Transverse colon (tissue), 4 donors: ENCODE results near the gene LRRFIP2. TPM values are rescaled to one million over a fixed set of nuclear protein-coding genes. Genes with fewer than 3 reads are reported as not detected.
A peak's percentile ranks its signal among the peaks of the same experiment; 100 is the strongest.

Source experiments
- DNase-seq: peaks from one replicate; pipeline ENCODE4 v3.0.0-alpha.2; 2019
- H3K27ac ChIP-seq, 4 donors: fragments of 200-600 bp; sonication (generic); 2 replicates each; pipeline ENCODE4 v1.5.1; 2016 to 2018; ENCODE audit warnings: inconsistent platforms in 4 of 4
- H3K27me3 ChIP-seq: fragments of 200-600 bp; sonication (generic); 2 replicates; pipeline ENCODE4 v1.5.1; 2017; ENCODE audit warnings: inconsistent platforms
- H3K36me3 ChIP-seq, 4 donors: fragments of 200-600 bp; sonication (generic); 2 replicates each; pipeline ENCODE4 v1.5.1; 2017 to 2019; ENCODE audit warnings: inconsistent platforms in 4 of 4
- H3K4me1 ChIP-seq, 4 donors: fragments of 200-600 bp; sonication (generic); 2 replicates each; pipeline ENCODE4 v1.5.1; 2017 to 2020; ENCODE audit warnings: inconsistent platforms in 4 of 4
- H3K4me3 ChIP-seq, 4 donors: fragments of 200-600 bp; sonication (generic); 1 replicate in 1 of 4; 2 replicates in 3 of 4; pipeline versions ENCODE4 v1.5.1 to v1.6.1; 2017 to 2019; ENCODE audit warnings: inconsistent platforms in 4 of 4
- H3K9me3 ChIP-seq, 2 donors: fragments of 200-600 bp; sonication (generic); 2 replicates each; pipeline ENCODE4 v1.5.1; 2017 to 2019; ENCODE audit warnings: inconsistent platforms in 2 of 2
- CTCF ChIP-seq, 5 experiments: fragments of 200-600 bp in 3 of 5; fragments of 450-650 bp in 2 of 5; sonication (generic) in 3 of 5; IDR thresholded peaks; 1 replicate in 2 of 5; 2 replicates in 3 of 5; pipeline ENCODE4 v1.5.1; 2016 to 2017; ENCODE audit warnings: antibody characterized with exemption in 5 of 5, inconsistent platforms in 3 of 5, mild to moderate bottlenecking in 2 of 5, moderate library complexity in 1 of 5
- EP300 ChIP-seq: sonication (generic); formaldehyde crosslinking; IDR thresholded peaks from one replicate; pipeline ENCODE4 v1.6.1; 2017; ENCODE audit warnings: antibody characterized with exemption, low read depth
- POLR2A ChIP-seq: fragments of 450-650 bp; IDR thresholded peaks from one replicate; pipeline ENCODE4 v1.6.1; 2016; ENCODE audit warnings: antibody characterized with exemption, mild to moderate bottlenecking, moderate library complexity
- POLR2AphosphoS5 ChIP-seq, 3 donors: sonication (generic); formaldehyde crosslinking; IDR thresholded peaks; one replicate each; pipeline ENCODE4 v1.6.1; 2016; ENCODE audit warnings: antibody characterized with exemption in 3 of 3
- WGBS, 2 donors: methylation state at CpG; one replicate each; pipeline ENCODE4 v1.1.5; 2018; ENCODE audit warnings: low coverage in 1 of 2; 5-methylcytosine and 5-hydroxymethylcytosine counted together
- in situ Hi-C, 4 donors: fragments of 200-750 bp; cut with MboI; loops; one replicate each; pipeline versions ENCODE4 v1.15.0 to v1.15.1; 2017; ENCODE audit warnings: low sequenced_read_pairs in 3 of 4, low pct_ligation_motif_present in 1 of 4, low pct_unique_long_range_greater_than_20kb in 1 of 4
- intact Hi-C: fragments of 100-400 bp; cut with DNase I; formaldehyde crosslinking; loops from one replicate; pipeline ENCODE4 v1.15.1; 2023; ENCODE audit warnings: low total_unique reads
- total RNA-seq, 4 donors: library from RNA; depleted of rRNA; stranded (reverse); fragments of >200 nt; gene quantifications; one replicate each; pipeline ENCODE4 v1.1.0, GENCODE V29; 2016

The LRRFIP2 gene
- total RNA-seq, 4 donors from 2014 or later, result 136 to 198 (median 167) TPM

GRCh38 chr3:37127340-37127739 is 47.0 kb downstream of the LRRFIP2 start:
- 88 to 92% methylated on average over 1 of the region's 1 CpG for WGBS, 2 donors

GRCh38 chr3:37126856-37127255 is 47.5 kb downstream of the LRRFIP2 start:
- in situ Hi-C loops, result no loop called here
- Histone ChIP-seq H3K9me3 (no peaks in the 10 kb centered on the region), H3K27me3 (no peaks in the 10 kb centered on the region), H3K36me3 (no peaks in the 10 kb centered on the region), H3K27ac (peak overlapping the region in 2 of 4 donors; percentile 29 to 53), H3K4me3 (no peak overlapping the region), H3K4me1 (peaks cover 2 to 69% (median 31%) of the 10 kb centered on the region in 4 donors)
- DNase-seq, result no peak
- TF ChIP-seq POLR2AphosphoS5 (IDR thresholded peaks at IDR 0.05) (no peak), POLR2A (no peak), EP300 (no peak), CTCF (IDR thresholded peaks at IDR 0.05) (no peak)
- intact Hi-C loops, result no loop called here

More at GRCh38 chr3:37127340-37127739, 47.0 kb downstream of the LRRFIP2 start:
- Histone ChIP-seq H3K27me3 (no peaks in the 10 kb centered on the region), H3K4me3 (no peak overlapping the region), H3K4me1 (peaks cover 2 to 74% (median 34%) of the 10 kb centered on the region in 4 donors), H3K36me3 (no peaks in the 10 kb centered on the region), H3K27ac (peak overlapping the region in 1 of 4 donors; percentile 29), H3K9me3 (no peaks in the 10 kb centered on the region)
- DNase-seq, result no peak
- TF ChIP-seq POLR2A, result no peak
- TF ChIP-seq POLR2AphosphoS5 (IDR thresholded peaks at IDR 0.05), result peak in 2 of 3 donors; percentile 13 to 39
- in situ Hi-C loops (no loop called here), intact Hi-C loops (no loop called here)

GRCh38 chr3:37125195-37126073 is 48.9 kb downstream of the LRRFIP2 start:
- intact Hi-C loops (no loop called here), in situ Hi-C loops (no loop called here)
- peaks cover 0 to 59% (median 21%) of the 10 kb centered on the region in 4 donors for H3K4me1 ChIP-seq
- H3K9me3 ChIP-seq, result no peaks in the 10 kb centered on the region
- TF ChIP-seq EP300, result no peak
- no peak for TF ChIP-seq CTCF (IDR thresholded peaks at IDR 0.05)
- TF ChIP-seq POLR2AphosphoS5 (IDR thresholded peaks at IDR 0.05), result no peak
- TF ChIP-seq POLR2A, result no peak
- no peak overlapping the region for H3K4me3 ChIP-seq
- no peak for DNase-seq
- H3K27me3 ChIP-seq, result no peaks in the 10 kb centered on the region
- H3K27ac ChIP-seq, result peak overlapping the region; percentile 20 to 53 (median 30)
- no peaks in the 10 kb centered on the region for H3K36me3 ChIP-seq
- WGBS, 2 donors, result 74 to 81% methylated on average over 1 of the region's 1 CpG

- in situ Hi-C loops, result no loop called here
- TF ChIP-seq POLR2AphosphoS5 (IDR thresholded peaks at IDR 0.05), result no peak
- no peak for TF ChIP-seq CTCF (IDR thresholded peaks at IDR 0.05)
- no peak for TF ChIP-seq EP300
- peak overlapping the region in 3 of 4 donors; percentile 29 to 53 (median 30) for H3K27ac ChIP-seq
- H3K9me3 ChIP-seq, result no peaks in the 10 kb centered on the region
- intact Hi-C loops, result no loop called here
- no peak overlapping the region for H3K4me3 ChIP-seq
- H3K27me3 ChIP-seq, result no peaks in the 10 kb centered on the region
- no peak for DNase-seq
- H3K36me3 ChIP-seq, result no peaks in the 10 kb centered on the region
- WGBS, 2 donors, result 54% methylated on average over 2 of the region's 2 CpGs
- H3K4me1 ChIP-seq, result peaks cover 0 to 52% (median 18%) of the 10 kb centered on the region in 4 donors
These were observed 49.9 kb downstream of the LRRFIP2 start for GRCh38 chr3:37124435-37124834.
